ENCODE results near the gene ALAS1.

GRCh38 chr3:52200981-52201679, 3.2 kb downstream of the ALAS1 start:
- TF ChIP-seq TAF1 (IDR thresholded peaks at IDR 0.05; ENCODE audit: low read depth, low read length) = no peak
- TF ChIP-seq POLR2A (IDR thresholded peaks at IDR 0.05; ENCODE audit: low read depth, low read length) = no peak
- no peak for TF ChIP-seq POLR2AphosphoS5 (IDR thresholded peaks at IDR 0.05; ENCODE audit: low read depth, low read length)
- TF ChIP-seq SPI1 (IDR thresholded peaks at IDR 0.05; ENCODE audit: low read depth, low read length) = no peak
- TF ChIP-seq PAX5 (IDR thresholded peaks at IDR 0.05; ENCODE audit: insufficient read depth, low read length, severe bottlenecking) = no peak
- no peak for TF ChIP-seq POU2F2 (IDR thresholded peaks at IDR 0.05; ENCODE audit: low read depth, low read length)
